Coronary artery (tissue), 2 donors: ENCODE measurements around the gene TNNI3K.

ENCODE experiments used
- DNase-seq: peaks from one replicate; pipeline ENCODE4 v3.0.0-alpha.2; 2017; ENCODE audit warnings: low spot score
- H3K27ac ChIP-seq, 2 donors: fragments of 200-600 bp; sonication (generic); one replicate each; pipeline ENCODE4 v1.5.1; 2016 to 2019
- H3K4me3 ChIP-seq: fragments of 200-600 bp; sonication (generic); 2 replicates; pipeline ENCODE4 v1.5.1; 2016; ENCODE audit warnings: mild to moderate bottlenecking, moderate library complexity
- CTCF ChIP-seq: fragments of 200-600 bp; sonication (generic); IDR thresholded peaks from one replicate; pipeline ENCODE4 v1.5.1; 2019; ENCODE audit warnings: antibody characterized with exemption

The TNNI3K gene

GRCh38 chr1:74235153-74235552, at the start of gene TNNI3K:
TNNI3K (plus strand) TSS chr1:74235387; CDS start chr1:74235452, 65 bp downstream.
- Histone ChIP-seq H3K4me3 (no peak within 1 kb of the TSS), H3K27ac (no peak within 1 kb of the TSS)
- DNase-seq: no peak
- no peak for TF ChIP-seq CTCF

GRCh38 chr1:74193908-74194307, 41.3 kb upstream of the TNNI3K start:
- TF ChIP-seq CTCF: no peak
- no peak for DNase-seq
- no peak overlapping the region for H3K27ac ChIP-seq
- H3K4me3 ChIP-seq: no peak overlapping the region

DNA sequence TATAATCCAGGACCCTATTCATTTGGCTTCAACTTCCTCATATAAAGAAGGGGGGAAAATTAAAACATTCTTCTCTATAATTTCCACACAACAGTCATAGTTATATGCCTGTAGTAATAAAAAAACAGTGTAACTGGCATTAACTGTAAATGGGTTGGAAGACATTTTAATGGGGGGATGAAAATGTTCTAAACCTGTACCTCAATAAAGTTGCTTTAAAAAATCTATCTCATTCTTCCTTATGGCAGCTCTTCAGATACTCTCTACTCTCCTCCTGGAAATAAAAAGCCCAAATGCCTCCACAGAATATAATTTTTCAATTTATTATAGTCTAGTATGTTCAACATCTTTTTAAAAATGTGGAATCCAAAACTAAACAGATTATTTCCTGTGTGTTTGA, 39.8 kb upstream of the TNNI3K start:
- H3K4me3 ChIP-seq: no peak overlapping the region
- no peak overlapping the region for H3K27ac ChIP-seq
- DNase-seq: no peak
- no peak for TF ChIP-seq CTCF

- no peak for DNase-seq
- Histone ChIP-seq H3K4me3 (peak overlapping the region; percentile 72), H3K27ac (peak overlapping the region; percentile 86 to 89)
- no peak for TF ChIP-seq CTCF
Measured at GRCh38 chr1:74197255-74197654, 37.9 kb upstream of the TNNI3K start.

DNA sequence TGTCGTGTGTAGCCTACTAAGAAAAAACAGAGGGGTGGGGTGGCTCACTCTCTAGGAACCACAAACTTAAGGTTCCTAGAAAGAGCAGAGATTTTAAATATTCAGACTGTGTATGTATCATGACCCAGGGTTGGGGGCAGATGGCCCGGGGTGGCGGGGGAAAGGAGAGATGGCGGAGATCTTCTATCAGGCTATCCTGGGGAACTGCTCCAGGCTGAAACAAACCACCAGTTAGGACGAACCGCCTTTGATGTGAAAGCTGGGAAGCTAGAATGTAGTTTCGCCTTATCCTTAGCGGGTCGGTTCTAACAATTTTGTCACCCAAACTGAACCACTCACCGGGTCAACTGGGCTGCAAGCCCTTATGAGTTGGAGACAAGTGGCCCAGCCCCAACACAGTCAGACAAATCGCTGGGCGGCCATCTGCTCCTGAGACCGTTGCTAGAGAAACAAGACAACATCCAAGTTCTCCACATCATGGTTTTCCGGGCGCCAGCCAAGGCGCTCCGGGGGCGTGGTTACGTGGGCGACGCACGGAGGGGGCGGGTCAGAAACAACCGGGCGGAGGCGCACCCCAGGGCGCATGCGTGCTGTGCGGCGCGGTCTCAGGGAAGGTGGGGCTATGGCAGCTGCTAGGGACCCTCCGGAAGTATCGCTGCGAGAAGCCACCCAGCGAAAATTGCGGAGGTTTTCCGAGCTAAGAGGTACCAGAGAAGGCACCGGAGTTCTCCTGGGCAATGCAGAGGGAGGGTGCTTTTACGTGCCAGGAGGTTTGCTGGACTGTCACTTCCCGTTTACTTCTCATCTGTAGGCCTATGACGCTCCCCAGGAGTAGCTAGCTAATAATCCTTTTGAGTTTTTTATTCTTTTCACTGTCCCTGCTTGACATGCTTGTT, 37.3 kb upstream of the TNNI3K start, which contains the start of the genes FPGT and LRRIQ3:
Gene FPGT (plus strand): TSS at position 586 of the 896 bp plus-strand sequence. CDS start 37 bp downstream, at position 623.
Gene LRRIQ3 (minus strand): TSS at position 520 of the 896 bp plus-strand sequence. CDS start 14,492 bp downstream, outside the sequence.
- Histone ChIP-seq H3K27ac (peak within 1 kb of the TSS; percentile 86 to 89), H3K4me3 (peak within 1 kb of the TSS; percentile 72)
- TF ChIP-seq CTCF: no peak
- peak; percentile 97 for DNase-seq

DNA sequence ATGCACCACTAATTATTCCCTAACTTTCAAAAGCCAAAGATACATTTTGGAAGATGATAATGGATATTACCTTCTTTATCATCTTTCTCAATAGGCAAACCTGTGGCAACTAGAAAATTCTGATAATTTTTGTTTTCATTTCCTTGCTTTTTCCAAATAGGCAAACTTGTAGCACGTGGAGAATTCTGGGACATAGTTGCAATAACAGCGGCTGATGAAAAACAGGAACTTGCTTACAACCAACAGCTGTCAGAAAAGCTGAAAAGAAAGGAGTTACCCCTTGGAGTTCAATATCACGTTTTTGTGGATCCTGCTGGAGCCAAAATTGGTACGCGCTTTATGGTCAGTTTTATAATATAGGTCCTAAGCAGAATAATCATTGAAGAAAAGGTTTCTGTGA, 35.7 kb upstream of the TNNI3K start:
- no peak for DNase-seq
- no peak overlapping the region for H3K27ac ChIP-seq
- TF ChIP-seq CTCF: no peak
- H3K4me3 ChIP-seq: peak overlapping the region; percentile 72

GRCh38 chr1:74205266-74205665, 29.9 kb upstream of the TNNI3K start:
- TF ChIP-seq CTCF: no peak
- DNase-seq: no peak
- Histone ChIP-seq H3K4me3 (no peak overlapping the region), H3K27ac (no peak overlapping the region)
